SKM-1 treated with dmso at 0.1 percent for 144 hours (cell line): Measurements from ENCODE around the gene PPIL6.
A peak's percentile ranks its signal among the peaks of the same experiment; 100 is the strongest.

Experiments used
- DNase-seq: peaks from one replicate; lab custom pipeline; 2025; ENCODE audit not compliant: unreplicated experiment; lab: John Stamatoyannopoulos, UW

PPIL6 gene

DNA sequence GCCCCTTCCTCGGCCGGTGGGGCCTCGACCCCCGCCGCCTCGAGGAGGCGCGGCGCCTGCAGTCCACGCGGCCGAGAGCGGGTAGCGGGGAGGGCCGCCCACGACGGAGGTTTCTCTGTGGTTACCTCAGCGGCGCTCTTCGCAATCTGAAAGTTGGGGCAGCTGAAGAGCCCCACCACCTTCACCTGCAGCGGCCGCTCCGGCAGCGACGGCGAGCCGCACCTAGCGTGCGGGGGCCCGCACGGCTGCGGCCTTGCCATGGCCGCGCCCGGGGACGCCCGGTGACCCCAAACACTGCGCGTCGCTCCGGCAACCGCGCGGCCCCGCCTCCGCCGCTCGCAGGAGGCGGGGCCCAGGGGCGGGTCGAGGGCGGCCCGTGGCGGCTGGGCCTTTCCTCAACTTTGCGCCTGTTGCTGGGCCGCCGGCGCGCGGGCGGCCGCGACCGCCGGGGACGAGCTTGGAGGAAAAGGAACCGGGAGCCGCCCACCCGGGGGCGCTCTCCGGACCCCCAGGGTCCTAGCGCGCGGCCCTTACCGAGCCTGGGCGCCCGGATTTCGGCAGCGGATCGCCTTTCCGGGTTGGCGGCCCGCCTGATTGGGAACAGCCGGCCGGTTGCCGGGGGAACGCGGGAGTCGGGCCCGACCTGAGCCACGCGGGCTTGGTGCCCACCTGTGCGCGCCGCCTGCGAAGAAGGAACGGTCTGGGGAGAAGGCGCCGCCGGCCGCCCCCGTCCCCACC lies at the start of gene PPIL6, which contains the start of gene SMPD2:
Gene PPIL6 (minus strand): TSS at position 298 of the 738 bp plus-strand sequence. CDS start 38 bp downstream, at position 260.
Gene SMPD2 (plus strand): TSS at position 394 of the 738 bp plus-strand sequence. CDS start 398 bp downstream, outside the sequence.
- DNase-seq: peak; percentile 73

DNA sequence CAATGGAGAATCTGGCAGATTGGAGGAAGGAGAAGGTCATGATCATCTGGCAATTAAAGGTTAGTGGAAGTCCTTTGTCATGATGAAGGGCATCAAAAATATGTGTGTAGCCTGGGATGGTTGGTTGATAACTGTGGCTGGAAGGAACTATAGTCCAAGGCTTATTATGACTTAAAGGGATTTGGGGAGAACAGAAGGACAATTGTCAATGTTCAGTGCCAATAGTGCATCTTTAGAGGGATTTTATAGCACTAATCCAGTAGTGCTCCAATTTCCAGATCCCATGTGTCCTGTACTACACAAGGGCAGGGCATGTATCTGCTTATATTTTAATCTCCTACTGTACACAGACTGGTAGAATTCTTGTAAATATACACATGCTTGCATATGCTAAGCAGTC lies 47.6 kb upstream of the PPIL6 start:
- DNase-seq: no peak

DNA sequence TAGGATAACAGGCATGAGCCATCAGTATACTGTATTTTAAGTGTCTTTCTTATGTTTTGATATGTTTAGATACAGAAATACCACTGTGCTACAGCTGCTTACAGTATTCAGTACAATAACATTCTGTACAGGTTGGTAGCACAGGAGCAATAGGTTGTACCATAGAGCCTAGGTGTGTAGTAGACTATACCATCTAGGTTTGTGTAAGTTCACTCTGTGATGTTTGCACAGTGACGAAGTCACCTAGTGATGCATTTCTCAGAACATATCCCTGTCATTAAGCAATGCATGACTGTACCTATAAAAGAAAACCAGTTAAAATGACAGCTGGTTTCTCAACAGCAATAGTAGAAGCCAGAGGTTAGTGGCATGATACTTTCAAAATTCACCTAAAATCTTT lies 45.6 kb upstream of the PPIL6 start:
- no peak for DNase-seq

DNA sequence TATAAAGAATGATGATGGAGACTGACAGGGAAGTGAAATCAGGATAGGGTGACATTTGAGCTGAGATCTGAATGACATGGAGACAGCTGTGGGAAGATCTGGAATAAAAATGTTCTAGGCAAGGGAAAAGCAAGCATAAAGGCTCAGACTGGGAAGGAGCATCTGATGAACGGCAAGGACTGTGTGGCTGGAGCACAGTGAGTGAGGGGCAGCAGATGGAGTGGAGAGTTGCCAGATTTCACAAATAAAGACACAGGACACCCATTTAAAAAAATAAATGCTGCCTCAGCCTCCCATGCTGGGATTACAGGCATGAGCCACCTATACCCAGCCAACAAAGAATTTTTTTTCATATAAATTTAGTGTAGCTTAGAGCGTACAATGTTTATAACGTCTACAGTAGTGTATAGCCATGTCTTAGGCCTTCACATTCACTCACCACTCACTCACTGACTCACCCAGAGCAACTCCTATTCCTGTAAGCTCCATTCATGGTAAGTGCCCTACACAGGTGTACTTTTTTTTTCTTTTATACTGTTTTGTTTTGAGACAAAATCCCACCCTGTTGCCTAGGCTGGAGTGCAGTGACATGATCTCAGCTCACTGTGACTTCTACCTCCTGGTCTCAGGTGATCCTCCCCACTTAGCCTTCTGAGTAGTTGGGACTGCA lies 45.0 kb upstream of the PPIL6 start:
- no peak for DNase-seq

DNA sequence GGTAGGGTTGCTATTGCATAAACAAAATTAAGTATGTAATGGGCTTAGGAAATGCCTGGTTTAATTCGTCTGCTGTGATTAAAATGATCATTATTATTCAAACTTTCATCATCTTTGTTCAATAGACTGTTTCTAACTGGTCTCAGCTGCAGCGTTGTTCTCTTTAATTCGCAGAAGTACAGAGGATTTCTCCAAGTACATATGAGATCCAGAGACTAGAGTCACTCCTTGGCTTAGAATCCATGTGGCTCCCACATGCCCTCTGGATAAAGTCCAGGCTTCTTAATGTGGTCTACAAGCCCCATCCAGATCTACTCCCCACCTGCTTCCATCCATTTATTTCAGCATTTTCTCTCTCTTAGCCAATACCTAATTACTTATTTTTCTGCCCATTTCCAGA lies 43.7 kb upstream of the PPIL6 start:
- DNase-seq: no peak

DNA sequence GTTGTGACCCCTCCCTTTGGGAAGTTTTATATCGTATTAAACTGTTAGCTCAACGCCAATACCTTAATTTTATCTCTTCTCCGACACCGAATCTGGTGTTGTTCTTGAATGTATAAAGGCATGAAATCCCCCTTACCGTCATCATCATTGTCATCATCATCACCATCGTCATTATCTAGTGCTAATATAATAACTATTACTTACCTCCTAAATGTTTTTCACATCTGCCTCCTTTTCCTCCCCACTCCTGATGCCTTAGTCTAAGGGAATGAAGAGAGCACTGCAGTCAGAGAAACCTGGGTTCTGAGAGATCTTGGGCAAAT lies 43.3 kb upstream of the PPIL6 start:
- no peak for DNase-seq

DNA sequence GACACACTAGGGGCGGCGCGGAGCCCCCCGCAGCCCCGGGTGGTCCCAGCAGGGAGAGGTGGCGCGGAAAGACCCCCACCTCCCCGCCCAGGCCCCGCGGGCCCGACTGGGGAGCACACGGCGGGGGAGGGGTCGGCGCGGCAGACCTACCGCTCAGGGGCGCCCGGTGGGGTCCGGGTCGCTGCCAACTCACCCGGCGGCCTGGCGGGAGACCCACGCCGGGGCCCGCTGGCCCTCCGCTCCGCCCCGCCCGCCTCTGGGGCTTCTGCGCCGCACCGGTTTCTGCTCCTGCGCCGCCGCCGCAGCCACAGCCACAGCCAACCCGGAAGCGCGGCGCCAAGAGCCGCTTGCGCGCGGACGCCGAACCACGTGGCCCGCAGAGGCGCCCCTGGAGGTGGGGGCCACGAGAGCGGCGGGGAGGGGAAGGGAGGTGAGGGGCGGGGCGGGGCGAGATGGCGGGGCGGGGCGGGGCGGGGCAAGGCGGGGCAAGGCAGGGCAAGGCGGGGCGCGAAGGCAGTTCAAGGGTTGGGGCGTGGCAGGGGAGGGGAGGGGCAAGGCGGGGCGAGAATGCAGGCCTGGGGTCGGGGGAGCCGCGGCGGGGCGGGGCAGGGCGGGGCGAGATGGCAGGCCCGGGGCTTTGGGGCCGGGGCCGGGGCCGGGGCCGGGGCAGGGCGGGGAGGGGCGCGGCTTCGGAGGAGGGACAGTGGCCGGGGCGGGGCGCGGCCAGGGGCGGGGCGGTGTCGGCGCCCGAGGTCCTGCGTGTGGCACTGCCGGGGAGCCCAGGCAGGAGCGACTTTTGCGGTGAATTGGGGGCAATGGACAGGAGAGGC lies 42.7 kb upstream of the PPIL6 start, which contains the start of gene ZBTB24:
Gene ZBTB24 (minus strand): TSS at position 315 of the 830 bp plus-strand sequence. CDS start 1,193 bp downstream, outside the sequence.
- peak; percentile 87 for DNase-seq

DNA sequence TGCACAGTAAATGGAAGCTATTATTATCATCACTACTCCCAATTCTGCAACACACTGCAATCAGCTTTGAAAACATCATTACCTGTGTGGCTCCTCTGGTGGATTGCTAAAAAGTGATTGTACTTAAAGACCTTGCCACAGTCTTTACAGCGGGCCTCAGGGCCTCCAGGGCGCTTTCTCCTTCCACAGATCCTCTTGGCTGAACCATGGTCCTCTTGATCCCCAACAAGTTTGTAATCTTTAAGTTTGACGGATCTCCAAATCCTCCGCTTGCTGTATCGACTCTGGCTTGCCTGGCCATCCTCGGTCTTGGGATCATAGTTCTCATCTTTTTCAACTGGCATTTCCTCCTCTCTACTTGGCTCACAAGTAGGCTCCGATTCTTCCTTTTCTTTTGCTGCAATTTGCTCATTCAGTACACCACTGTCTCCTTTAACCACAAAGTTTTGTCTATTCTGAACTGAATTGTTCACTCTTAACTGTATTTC lies 40.6 kb upstream of the PPIL6 start:
- no peak for DNase-seq

DNA sequence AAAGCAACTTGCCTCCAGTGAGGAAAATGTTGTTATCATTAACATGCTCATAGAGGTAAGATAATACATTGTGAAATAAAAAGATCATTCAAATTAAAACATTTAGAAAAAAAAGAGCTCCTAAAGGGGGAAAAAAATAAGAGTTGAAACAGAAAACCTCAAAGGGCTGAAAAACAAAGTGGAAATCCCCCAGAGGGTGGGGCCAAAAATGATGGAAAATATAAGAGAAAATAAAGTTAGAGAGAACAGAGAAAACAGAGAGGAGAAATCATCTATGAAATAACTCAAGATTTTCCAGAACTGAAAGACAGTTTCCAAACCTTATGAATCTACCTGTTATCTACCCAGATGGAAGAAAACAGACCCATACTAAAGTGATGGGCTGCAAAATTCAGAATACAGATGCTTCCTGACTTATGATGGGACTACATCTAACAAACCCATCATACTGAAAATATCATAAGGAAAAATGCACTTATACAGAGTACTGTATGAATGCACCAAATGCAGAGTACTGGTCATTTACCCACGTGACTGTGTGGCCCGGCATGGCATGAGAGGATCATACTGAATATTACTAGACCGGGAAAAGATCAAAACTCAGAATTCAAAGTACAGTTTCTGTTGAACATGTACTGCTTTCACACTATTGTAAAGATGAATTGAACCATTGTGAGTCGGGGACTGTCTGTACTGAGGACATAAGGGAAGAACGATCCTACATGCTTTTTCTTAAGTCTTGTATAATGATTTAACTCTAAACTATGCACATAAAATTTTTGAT lies 38.6 kb upstream of the PPIL6 start:
- DNase-seq: no peak

DNA sequence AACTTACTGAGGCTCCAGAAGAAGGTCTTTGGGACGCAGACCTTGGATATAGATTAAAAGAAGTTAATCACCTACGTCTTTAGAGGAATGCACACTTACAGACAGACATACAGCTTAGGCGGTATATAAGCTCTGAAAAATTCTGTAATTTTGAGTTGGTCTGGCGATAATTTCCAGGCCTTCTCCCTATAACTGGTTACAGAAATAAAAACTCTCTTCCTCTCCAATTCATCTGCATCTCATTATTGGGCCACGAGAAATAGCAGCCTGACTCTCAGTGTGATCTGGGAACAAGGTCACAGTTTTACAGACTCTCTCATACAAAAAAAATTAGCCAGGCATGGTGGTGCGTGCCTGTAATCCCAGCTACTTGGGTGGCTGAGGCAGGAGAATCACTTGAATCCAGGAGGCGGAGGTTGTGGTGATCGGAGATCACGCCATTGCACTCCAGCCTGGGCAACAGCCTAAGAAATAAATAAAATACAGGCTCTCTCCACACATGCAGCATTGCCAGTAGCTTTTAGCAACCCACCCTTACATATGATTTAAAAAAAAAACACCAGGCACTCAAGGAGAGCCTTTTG lies 37.9 kb upstream of the PPIL6 start:
- no peak for DNase-seq

DNA sequence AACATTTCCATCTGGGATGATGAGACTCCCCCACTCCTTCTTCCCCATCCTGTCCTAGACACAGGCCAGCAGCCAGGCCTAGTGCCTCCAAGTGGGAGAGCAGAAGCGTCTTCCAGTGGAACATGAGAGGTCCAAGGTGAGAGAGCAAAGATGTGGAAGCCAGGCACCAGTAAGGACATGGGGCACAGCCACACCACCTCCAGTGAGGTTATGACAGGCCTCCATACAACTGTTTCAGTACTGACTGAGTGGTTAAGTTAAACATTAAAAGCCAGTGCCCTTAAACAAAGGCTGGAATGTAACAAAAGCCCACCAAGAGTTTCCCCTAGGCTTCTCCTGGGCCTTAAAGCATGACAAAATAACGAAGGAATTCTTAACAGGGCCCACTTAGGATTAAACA lies 37.3 kb upstream of the PPIL6 start:
- DNase-seq: no peak

DNA sequence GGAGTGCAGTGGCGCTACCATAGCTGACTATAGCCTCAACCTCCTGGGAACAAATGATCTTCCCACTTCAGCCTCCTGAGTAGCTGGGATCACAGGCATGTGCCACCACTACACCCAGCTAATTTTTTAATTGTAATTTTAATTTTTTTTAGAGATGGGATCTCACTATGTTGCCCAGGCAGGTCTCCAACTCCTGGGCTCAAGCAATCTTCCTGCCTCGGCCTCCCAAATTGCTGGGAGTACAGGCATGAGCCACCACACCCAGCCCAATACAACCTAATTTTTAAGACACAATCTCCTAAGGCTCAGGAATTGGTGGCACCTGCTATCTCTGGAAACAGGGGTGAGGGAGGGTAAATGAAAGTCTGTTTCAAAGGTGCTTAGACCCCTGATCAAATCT lies 36.8 kb upstream of the PPIL6 start:
- DNase-seq: no peak

DNA sequence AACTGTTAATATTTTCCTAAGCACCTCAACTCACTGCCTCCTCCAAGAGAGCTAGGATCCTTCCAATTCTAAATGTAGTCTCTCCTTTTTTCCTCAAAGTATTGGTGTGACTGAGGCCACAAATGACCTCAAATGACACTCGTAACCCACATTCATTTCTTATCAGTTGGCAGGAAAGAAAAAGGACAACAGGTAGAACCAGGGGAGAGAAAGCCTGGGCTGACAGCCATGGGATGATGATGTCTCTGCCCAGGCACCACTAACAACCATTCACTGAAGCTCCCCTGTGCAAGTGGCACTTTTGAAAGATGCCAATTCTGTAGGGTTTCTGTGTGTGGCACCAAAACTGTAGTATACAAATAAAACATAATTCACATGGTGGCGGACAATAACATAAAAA lies 35.2 kb upstream of the PPIL6 start:
- DNase-seq: no peak

DNA sequence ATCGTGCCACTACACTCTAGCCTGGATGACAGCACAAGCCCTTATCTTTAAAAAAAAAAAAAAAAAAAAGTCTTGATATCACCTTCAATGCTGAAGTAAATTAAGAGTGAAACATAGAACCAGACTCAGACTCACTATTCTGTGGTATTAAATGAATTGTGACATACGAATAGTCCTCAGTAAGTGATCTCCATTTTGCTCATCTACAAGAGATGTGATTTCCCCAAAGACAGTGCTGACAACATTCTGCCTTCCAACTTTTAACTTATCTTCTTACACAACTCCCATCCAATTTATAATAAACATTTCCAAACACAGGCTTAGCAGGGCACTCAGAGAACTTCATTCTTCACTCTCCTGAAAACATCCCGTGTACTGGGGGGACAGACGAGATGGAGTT lies 34.6 kb upstream of the PPIL6 start:
- no peak for DNase-seq

DNA sequence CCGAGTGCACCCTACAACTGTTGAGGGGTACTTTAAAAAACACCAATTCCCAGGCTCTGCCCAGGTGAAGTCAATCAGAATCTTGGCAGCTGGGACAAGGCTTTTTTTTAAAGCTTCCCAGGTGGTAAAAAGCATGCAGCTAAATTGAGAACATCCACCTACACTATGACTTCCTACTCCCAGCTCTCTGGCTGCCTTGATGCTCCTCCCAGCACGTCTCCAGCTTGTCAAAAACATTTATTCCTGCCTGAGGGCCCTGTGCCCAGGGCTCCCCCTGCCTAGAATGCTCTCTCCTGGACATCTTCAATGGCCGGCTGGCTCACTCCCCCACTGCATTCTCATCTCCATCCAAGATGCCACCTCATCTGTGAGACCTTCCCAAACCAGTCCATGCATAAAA lies 32.7 kb upstream of the PPIL6 start:
- DNase-seq: no peak

DNA sequence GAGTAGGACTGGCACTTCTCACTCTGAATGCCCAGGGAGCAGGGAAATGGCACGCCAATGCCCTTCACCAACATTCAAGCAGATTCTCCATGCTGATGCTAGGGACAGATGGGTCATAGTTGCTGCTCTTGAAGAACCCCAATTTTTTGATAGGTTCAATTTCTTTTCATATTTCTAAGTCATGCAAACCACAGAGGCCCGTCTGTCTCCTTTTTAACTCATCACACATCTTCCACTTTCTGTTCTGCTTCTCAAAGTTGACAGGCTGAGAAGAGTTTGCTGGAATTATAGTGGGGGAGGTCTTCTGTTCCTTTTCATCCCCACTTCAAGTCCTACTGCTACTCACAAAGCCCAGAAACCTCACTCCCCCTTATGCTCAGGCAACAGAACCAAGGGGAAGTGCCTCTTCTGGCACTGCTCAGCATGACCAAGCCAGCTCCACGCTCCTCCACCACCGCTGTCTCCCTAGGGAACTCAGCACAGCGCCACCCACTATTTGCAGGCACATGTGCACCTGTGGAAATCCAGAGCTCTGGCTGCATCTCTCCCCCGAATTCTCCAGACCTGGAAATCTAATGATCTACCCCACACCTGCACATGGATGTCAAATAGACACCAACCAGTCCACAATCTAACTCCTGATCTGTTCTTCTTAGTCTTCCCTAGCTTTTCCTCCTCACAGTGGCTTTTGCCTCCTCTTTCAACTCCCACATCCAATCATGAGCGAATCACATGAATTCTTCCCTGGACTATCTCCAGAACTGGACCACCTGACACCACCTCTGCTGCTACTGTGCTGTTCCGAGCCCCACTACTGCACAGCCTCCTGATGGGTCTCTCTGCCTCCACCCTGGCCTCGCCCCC lies 31.9 kb upstream of the PPIL6 start:
- DNase-seq: no peak

DNA sequence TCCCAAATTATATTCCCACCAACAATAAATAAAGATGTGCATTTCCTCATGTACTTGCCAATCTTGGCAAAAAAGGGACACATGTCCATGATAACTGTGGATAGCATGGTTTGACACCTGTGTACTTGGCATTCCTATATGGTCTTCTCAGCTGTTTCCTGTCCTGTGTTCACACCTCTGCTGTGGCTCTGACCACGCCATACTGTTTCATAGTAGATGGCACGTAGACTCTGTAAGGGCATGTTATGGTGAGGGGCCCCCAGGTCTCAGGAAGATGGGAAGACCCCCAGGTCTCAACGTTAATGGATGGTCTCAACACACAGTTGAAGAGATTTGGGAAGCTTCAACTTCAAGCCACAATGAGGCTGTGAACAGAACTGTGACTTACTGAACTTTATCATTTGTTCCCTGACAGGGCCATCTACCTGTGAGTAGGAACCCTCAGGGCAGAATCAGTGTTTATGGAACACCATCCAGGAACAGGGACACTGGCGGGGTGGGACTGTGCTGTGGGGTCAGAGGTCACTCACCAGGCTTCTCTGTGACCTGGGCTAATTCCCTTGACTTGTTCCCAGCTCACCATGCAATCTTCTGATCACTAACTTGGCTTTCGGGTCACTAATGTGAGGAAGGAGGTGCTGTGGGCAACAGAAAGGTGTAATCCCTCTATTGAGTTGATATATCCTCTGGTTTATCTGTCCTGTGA lies 30.8 kb upstream of the PPIL6 start:
- no peak for DNase-seq

DNA sequence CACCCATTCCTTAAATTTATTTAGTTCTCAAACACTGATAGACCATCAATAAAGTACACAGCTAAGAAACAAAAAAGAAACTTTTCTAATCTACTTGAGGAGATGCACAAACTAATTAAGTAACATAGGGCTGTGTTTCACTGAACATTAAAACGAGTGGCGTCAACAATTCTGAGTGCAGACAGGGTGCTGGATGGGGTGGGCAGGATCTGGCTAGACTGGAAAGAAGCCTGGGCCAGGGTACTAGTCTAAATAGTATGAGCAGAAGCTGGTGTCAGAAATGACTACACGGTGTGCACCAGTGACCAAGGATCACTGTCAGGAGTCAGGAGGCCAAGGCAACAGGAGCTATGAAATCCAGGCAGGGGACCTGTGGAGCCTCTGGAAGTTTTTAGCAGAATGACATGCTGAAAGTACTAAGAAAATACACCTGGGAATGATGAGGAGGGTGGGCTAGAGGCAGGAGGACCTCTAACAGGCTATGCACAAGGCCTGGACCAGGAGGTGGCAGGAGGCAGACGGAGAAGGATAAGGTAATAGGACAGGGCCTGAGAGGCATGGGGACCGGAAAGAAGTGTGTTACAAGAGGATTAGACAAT lies 29.3 kb upstream of the PPIL6 start:
- DNase-seq: no peak
